T-cell (primary cell): ENCODE data around the gene GHR. TPM values are rescaled to one million over a fixed set of nuclear protein-coding genes. Genes with fewer than 3 reads are reported as not detected.

ENCODE experiments used
- ATAC-seq, 4 experiments: fragments of 200-7000 bp in 3 of 4; fragments of 150-1000 bp in 1 of 4; cut with Tn5 transposase; replicated peaks in 1 of 4; 1 replicate in 3 of 4; 2 replicates in 1 of 4; pipeline ENCODE4 v1.10.0; 2021; ENCODE audit warnings: moderate library complexity in 3 of 4, mild to moderate bottlenecking in 2 of 4, moderate number of reproducible peaks in 1 of 4
- CTCF ChIA-PET, 2 donors: fragments of 300-600 bp; sonication (Branson Sonifier 250); formaldehyde crosslinking; loops; one replicate each; lab custom pipeline; 2022; ENCODE audit warnings: antibody characterized with exemption in 2 of 2; lab: Charles Lee
- POLR2A ChIA-PET, 2 donors: fragments of 300-600 bp; sonication (Branson Sonifier 250); formaldehyde crosslinking; loops; one replicate each; lab custom pipeline; 2022; ENCODE audit warnings: antibody characterized with exemption in 2 of 2; lab: Charles Lee
- DNase-seq, 35 experiments: peaks; one replicate each; pipeline versions ENCODE4 v3.0.0 to v3.0.0-alpha.2; 2013 to 2023
- H3K27ac ChIP-seq: one replicate; pipeline ENCODE4 v1.5.1; 2013; ENCODE audit warnings: low read length
- H3K27me3 ChIP-seq, 2 experiments: replicated peaks in 1 of 2; 1 replicate in 1 of 2; 2 replicates in 1 of 2; pipeline versions ENCODE4 v1.6.1 to v1.7.0; 2013; ENCODE audit warnings: low read length in 1 of 2, mixed read lengths in 1 of 2; ENCODE audit not compliant: control insufficient read depth in 2 of 2, insufficient read depth in 2 of 2; ENCODE audit errors: extremely low read depth in 1 of 2
- H3K36me3 ChIP-seq, 2 donors: 1 replicate in 1 of 2; 2 replicates in 1 of 2; pipeline versions ENCODE4 v1.6.1 to v1.7.0; 2013; ENCODE audit warnings: low read length in 1 of 2; ENCODE audit not compliant: control insufficient read depth in 2 of 2, insufficient read depth in 1 of 2; ENCODE audit errors: extremely low read depth in 1 of 2
- H3K4me1 ChIP-seq, 2 experiments: 1 replicate in 1 of 2; 2 replicates in 1 of 2; pipeline versions ENCODE4 v1.6.1 to v1.7.0; 2013; ENCODE audit warnings: low read length in 2 of 2, mixed read lengths in 1 of 2; ENCODE audit not compliant: insufficient read depth in 2 of 2, control insufficient read depth in 1 of 2; ENCODE audit errors: extremely low read depth in 1 of 2
- H3K4me3 ChIP-seq, 2 donors: 1 replicate in 1 of 2; 2 replicates in 1 of 2; pipeline versions ENCODE4 v1.5.1 to v1.7.0; 2013; ENCODE audit warnings: mild to moderate bottlenecking in 2 of 2, low read length in 1 of 2, moderate library complexity in 1 of 2; ENCODE audit not compliant: control insufficient read depth in 1 of 2; ENCODE audit errors: extremely low read depth in 1 of 2
- H3K9me3 ChIP-seq: 2 replicates; pipeline ENCODE4 v1.7.0; 2013
- H3K27ac Mint-ChIP-seq, 2 donors: one replicate each; pipeline ENCODE4 v1.8.0; 2020 to 2021; ENCODE audit warnings: mild to moderate bottlenecking in 2 of 2, mixed read lengths in 2 of 2
- H3K27me3 Mint-ChIP-seq, 2 donors: one replicate each; pipeline ENCODE4 v1.8.0; 2021 to 2022; ENCODE audit warnings: mixed read lengths in 2 of 2
- H3K36me3 Mint-ChIP-seq: one replicate; pipeline ENCODE4 v1.8.0; 2021; ENCODE audit warnings: mixed read lengths
- H3K4me1 Mint-ChIP-seq, 3 donors: one replicate each; pipeline ENCODE4 v1.8.0; 2020 to 2022; ENCODE audit warnings: mixed read lengths in 3 of 3, mild to moderate bottlenecking in 1 of 3
- H3K4me3 Mint-ChIP-seq, 3 donors: one replicate each; pipeline ENCODE4 v1.8.0; 2020 to 2022; ENCODE audit warnings: mild to moderate bottlenecking in 3 of 3, mixed read lengths in 3 of 3, moderate library complexity in 3 of 3
- H3K9me3 Mint-ChIP-seq, 3 donors: one replicate each; pipeline ENCODE4 v1.8.0; 2020 to 2022; ENCODE audit warnings: mixed read lengths in 3 of 3
- WGBS: methylation state at CpG from one replicate; pipeline ENCODE4 v1.1.5; 2013; ENCODE audit warnings: missing lambda C conversion rate; ENCODE audit not compliant: insufficient coverage; 5-methylcytosine and 5-hydroxymethylcytosine counted together
- total RNA-seq, 35 experiments: library from RNA in 6 of 35; stranded (reverse) in 6 of 35; fragments of 120-200 nt in 1 of 35; gene quantifications; one replicate each; pipeline versions ENCODE4 v1.2.1 to v1.2.4 and lab custom pipeline; 2013 to 2026

Gene GHR
- total RNA-seq, 5 donors from 2014 or later (not counting 1 experiment from before 2014, with no cell fraction given): 0.06 TPM; not detected in 4

- Histone ChIP-seq H3K27ac (no peak overlapping the region), H3K27me3 (no peaks in the 10 kb centered on the region), H3K4me3 (no peak overlapping the region), H3K4me1 (no peaks in the 10 kb centered on the region), H3K9me3 (no peaks in the 10 kb centered on the region), H3K36me3 (no peaks in the 10 kb centered on the region)
- Mint-ChIP-seq H3K27me3 (peaks cover 2 to 3% of the 10 kb centered on the region in 2 donors), H3K36me3 (no peaks in the 10 kb centered on the region), H3K4me3 (no peak overlapping the region), H3K4me1 (no peaks in the 10 kb centered on the region), H3K27ac (no peak overlapping the region), H3K9me3 (no peaks in the 10 kb centered on the region)
- DNase-seq (no peak), ATAC-seq (no peak)
- WGBS: 81% methylated on average over 3 of the region's 4 CpGs
- ChIA-PET POLR2A (no interaction called here), CTCF (no interaction called here)
Measured at GRCh38 chr5:42516282-42517042, 93.2 kb downstream of the GHR start.

- CTCF ChIA-PET: interaction anchor here in 1 of 2 donors (0.6 kb wide), 1 partner anchor 69 kb away, joined by 3 read pairs; no protein-coding TSS in a partner anchor
- H3K4me1 Mint-ChIP-seq: no peaks in the 10 kb centered on the region
- POLR2A ChIA-PET: no interaction called here
- WGBS: no CpG with 5 or more reads among the region's 2 CpGs
- H3K36me3 ChIP-seq: no peaks in the 10 kb centered on the region
- H3K9me3 ChIP-seq: no peaks in the 10 kb centered on the region
- H3K4me1 ChIP-seq: no peaks in the 10 kb centered on the region
- H3K27ac Mint-ChIP-seq: no peak overlapping the region
- no peak overlapping the region for H3K4me3 ChIP-seq
- no peaks in the 10 kb centered on the region for H3K9me3 Mint-ChIP-seq
- DNase-seq (no peak), ATAC-seq (no peak)
- no peaks in the 10 kb centered on the region for H3K27me3 ChIP-seq
- H3K4me3 Mint-ChIP-seq: no peak overlapping the region
- H3K36me3 Mint-ChIP-seq: no peaks in the 10 kb centered on the region
- H3K27ac ChIP-seq: no peak overlapping the region
- H3K27me3 Mint-ChIP-seq: peaks cover 2 to 3% of the 10 kb centered on the region in 2 donors
Measured at GRCh38 chr5:42517164-42517563, 93.9 kb downstream of the GHR start.

GRCh38 chr5:42518595-42519221, 95.5 kb downstream of the GHR start:
- Mint-ChIP-seq H3K4me1 (no peaks in the 10 kb centered on the region), H3K36me3 (no peaks in the 10 kb centered on the region), H3K27ac (no peak overlapping the region), H3K9me3 (no peaks in the 10 kb centered on the region), H3K27me3 (peaks cover 2 to 6% of the 10 kb centered on the region in 2 donors), H3K4me3 (no peak overlapping the region)
- DNase-seq (no peak), ATAC-seq (no peak)
- no peaks in the 10 kb centered on the region for H3K27me3 ChIP-seq
- H3K4me3 ChIP-seq: no peak overlapping the region
- no peaks in the 10 kb centered on the region for H3K36me3 ChIP-seq
- POLR2A ChIA-PET: no interaction called here
- H3K9me3 ChIP-seq: no peaks in the 10 kb centered on the region
- CTCF ChIA-PET: interaction anchor here (0.7 to 0.8 kb wide), 2 partner anchors 12 to 201 kb away, joined by 3 read pairs; no protein-coding TSS in a partner anchor
- WGBS: 70% methylated on average over 6 of the region's 8 CpGs
- H3K4me1 ChIP-seq: no peaks in the 10 kb centered on the region
- H3K27ac ChIP-seq: no peak overlapping the region

GRCh38 chr5:42520203-42520602, 97.0 kb downstream of the GHR start:
- Mint-ChIP-seq H3K27me3 (peaks cover 0 to 8% of the 10 kb centered on the region in 2 donors), H3K36me3 (no peaks in the 10 kb centered on the region), H3K4me1 (no peaks in the 10 kb centered on the region), H3K4me3 (no peak overlapping the region), H3K9me3 (no peaks in the 10 kb centered on the region), H3K27ac (no peak overlapping the region)
- no peaks in the 10 kb centered on the region for H3K4me1 ChIP-seq
- H3K27ac ChIP-seq: no peak overlapping the region
- no peaks in the 10 kb centered on the region for H3K9me3 ChIP-seq
- DNase-seq (no peak), ATAC-seq (no peak)
- H3K36me3 ChIP-seq: no peaks in the 10 kb centered on the region
- H3K27me3 ChIP-seq: no peaks in the 10 kb centered on the region
- ChIA-PET CTCF (no interaction called here), POLR2A (no interaction called here)
- H3K4me3 ChIP-seq: no peak overlapping the region

GRCh38 chr5:42520957-42521356, 97.7 kb downstream of the GHR start:
- no peaks in the 10 kb centered on the region for H3K4me1 ChIP-seq
- ATAC-seq: no peak
- no peaks in the 10 kb centered on the region for H3K27me3 ChIP-seq
- CTCF ChIA-PET: no interaction called here
- Mint-ChIP-seq H3K36me3 (no peaks in the 10 kb centered on the region), H3K9me3 (no peaks in the 10 kb centered on the region), H3K27me3 (peaks cover 0 to 5% of the 10 kb centered on the region in 2 donors), H3K4me3 (no peak overlapping the region), H3K4me1 (no peaks in the 10 kb centered on the region), H3K27ac (no peak overlapping the region)
- DNase-seq: no peak
- no peak overlapping the region for H3K4me3 ChIP-seq
- WGBS: 95% methylated on average over 2 of the region's 4 CpGs
- no peaks in the 10 kb centered on the region for H3K9me3 ChIP-seq
- no peaks in the 10 kb centered on the region for H3K36me3 ChIP-seq
- POLR2A ChIA-PET: no interaction called here
- no peak overlapping the region for H3K27ac ChIP-seq

- H3K27ac Mint-ChIP-seq: no peak overlapping the region
- no peak overlapping the region for H3K4me3 Mint-ChIP-seq
- H3K9me3 Mint-ChIP-seq: no peaks in the 10 kb centered on the region
- Histone ChIP-seq H3K27me3 (no peaks in the 10 kb centered on the region), H3K27ac (no peak overlapping the region), H3K9me3 (no peaks in the 10 kb centered on the region), H3K4me1 (no peaks in the 10 kb centered on the region), H3K36me3 (no peaks in the 10 kb centered on the region), H3K4me3 (no peak overlapping the region)
- WGBS: no CpG with 5 or more reads among the region's 2 CpGs
- peaks cover 0 to 5% of the 10 kb centered on the region in 2 donors for H3K27me3 Mint-ChIP-seq
- ChIA-PET CTCF (no interaction called here), POLR2A (no interaction called here)
- H3K4me1 Mint-ChIP-seq: no peaks in the 10 kb centered on the region
- H3K36me3 Mint-ChIP-seq: no peaks in the 10 kb centered on the region
- DNase-seq (no peak), ATAC-seq (no peak)
Measured at GRCh38 chr5:42521406-42521805, 98.2 kb downstream of the GHR start.
